Astrocyte (in vitro differentiated cells and primary cell): ENCODE measurements around the gene QRFP. TPM values are rescaled to one million over a fixed set of nuclear protein-coding genes. Genes with fewer than 3 reads are reported as not detected.

ENCODE experiments used
- DNase-seq: peaks from one replicate; pipeline ENCODE4 v3.0.0-alpha.2; 2010; ENCODE audit warnings: low read depth
- FAIRE-seq: peaks from 2 replicates; lab custom pipeline; 2011; peaks lifted over from hg19 to GRCh38; lab: Jason Lieb, UNC
- H2AFZ ChIP-seq: 2 replicates; pipeline ENCODE4 v1.6.0; 2012; ENCODE audit warnings: low read depth, low read length, inconsistent platforms
- H3K27ac ChIP-seq: 2 replicates; pipeline ENCODE4 v1.5.1; 2011; ENCODE audit warnings: low read depth, low read length, inconsistent platforms
- H3K27me3 ChIP-seq: 2 replicates; pipeline ENCODE4 v1.6.0; 2011; ENCODE audit warnings: low read length, inconsistent platforms; ENCODE audit not compliant: insufficient read depth
- H3K36me3 ChIP-seq: 2 replicates; pipeline ENCODE4 v1.5.1; 2011; ENCODE audit warnings: low read length, inconsistent platforms; ENCODE audit not compliant: insufficient read depth
- H3K4me1 ChIP-seq: 2 replicates; pipeline ENCODE4 v1.5.1; 2011; ENCODE audit warnings: low read length, inconsistent platforms; ENCODE audit not compliant: insufficient read depth
- H3K4me2 ChIP-seq: 2 replicates; pipeline ENCODE4 v1.6.0; 2012; ENCODE audit warnings: low read length, inconsistent platforms
- H3K4me3 ChIP-seq: 2 replicates; pipeline ENCODE4 v1.5.1; 2011; ENCODE audit warnings: low read depth, mild to moderate bottlenecking, low read length, inconsistent platforms; ENCODE audit not compliant: insufficient read depth
- H3K79me2 ChIP-seq: 2 replicates; pipeline ENCODE4 v1.6.0; 2012; ENCODE audit warnings: mild to moderate bottlenecking, low read length, inconsistent platforms; ENCODE audit not compliant: insufficient read depth
- H3K9ac ChIP-seq: 2 replicates; pipeline ENCODE4 v1.6.0; 2012; ENCODE audit warnings: mild to moderate bottlenecking, low read length, inconsistent platforms
- H3K9me3 ChIP-seq: 2 replicates; pipeline ENCODE4 v1.5.1; 2012; ENCODE audit warnings: low read depth, mild to moderate bottlenecking, low read length, inconsistent platforms; ENCODE audit not compliant: insufficient read depth
- H4K20me1 ChIP-seq: 2 replicates; pipeline ENCODE4 v1.6.0; 2012; ENCODE audit warnings: low read length, inconsistent platforms; ENCODE audit not compliant: insufficient read depth
- H3K27ac Mint-ChIP-seq: one replicate; pipeline ENCODE4 v1.8.0; 2021; ENCODE audit warnings: mild to moderate bottlenecking, mixed read lengths; ENCODE audit not compliant: unreplicated experiment
- H3K27me3 Mint-ChIP-seq: one replicate; pipeline ENCODE4 v1.8.0; 2021; ENCODE audit warnings: low read depth, mixed read lengths; ENCODE audit not compliant: unreplicated experiment
- H3K36me3 Mint-ChIP-seq: one replicate; pipeline ENCODE4 v1.8.0; 2021; ENCODE audit warnings: low read depth, mixed read lengths; ENCODE audit not compliant: unreplicated experiment
- H3K4me1 Mint-ChIP-seq: one replicate; pipeline ENCODE4 v1.8.0; 2021; ENCODE audit warnings: low read depth, mixed read lengths; ENCODE audit not compliant: unreplicated experiment
- H3K4me3 Mint-ChIP-seq: one replicate; pipeline ENCODE4 v1.8.0; 2021; ENCODE audit warnings: mild to moderate bottlenecking, moderate library complexity, mixed read lengths; ENCODE audit not compliant: unreplicated experiment
- H3K9me3 Mint-ChIP-seq: one replicate; pipeline ENCODE4 v1.8.0; 2021; ENCODE audit warnings: mild to moderate bottlenecking, mixed read lengths; ENCODE audit not compliant: unreplicated experiment
- CTCF ChIP-seq: IDR thresholded peaks from 2 replicates; pipeline ENCODE4 v1.5.1; 2011; ENCODE audit warnings: low read depth, mild to moderate bottlenecking, inconsistent platforms, low read length, moderate library complexity; ENCODE audit not compliant: insufficient read depth
- EZH2 ChIP-seq: IDR thresholded peaks from 2 replicates; pipeline ENCODE4 v1.6.1; 2012; ENCODE audit warnings: mild to moderate bottlenecking, low read length, inconsistent platforms; ENCODE audit not compliant: insufficient read depth
- total RNA-seq: library from RNA; stranded (reverse); gene quantifications from 2 replicates; pipeline ENCODE4 v1.2.1, GENCODE V29; 2021

Gene QRFP
- total RNA-seq, 1 donor from 2014 or later, result not detected

- no peak for TF ChIP-seq CTCF
- no peak for TF ChIP-seq EZH2
- Mint-ChIP-seq H3K36me3 (peaks cover 10% of the 10 kb centered on the region), H3K27me3 (no peaks in the 10 kb centered on the region), H3K4me3 (no peak overlapping the region), H3K27ac (no peak overlapping the region), H3K9me3 (peaks cover 2% of the 10 kb centered on the region), H3K4me1 (peaks cover 66% of the 10 kb centered on the region)
- Histone ChIP-seq H3K36me3 (peaks cover 33% of the 10 kb centered on the region), H3K9me3 (no peaks in the 10 kb centered on the region), H3K4me3 (no peak overlapping the region), H3K27me3 (no peaks in the 10 kb centered on the region), H3K9ac (peak overlapping the region; percentile 86), H4K20me1 (peaks cover 12% of the 10 kb centered on the region), H3K79me2 (peaks cover 81% of the 10 kb centered on the region), H2AFZ (no peak overlapping the region), H3K4me1 (peaks cover 49% of the 10 kb centered on the region), H3K27ac (peak overlapping the region; percentile 98), H3K4me2 (no peak overlapping the region)
- no peak for FAIRE-seq
- no peak for DNase-seq
Measured at GRCh38 chr9:130856474-130856873, 40.1 kb downstream of the QRFP start.

- no peaks in the 10 kb centered on the region for H3K27me3 Mint-ChIP-seq
- peaks cover 34% of the 10 kb centered on the region for H3K4me1 ChIP-seq
- no peak overlapping the region for H3K27ac ChIP-seq
- peaks cover 10% of the 10 kb centered on the region for H3K36me3 Mint-ChIP-seq
- H4K20me1 ChIP-seq, result peaks cover 18% of the 10 kb centered on the region
- H3K36me3 ChIP-seq, result peaks cover 33% of the 10 kb centered on the region
- H2AFZ ChIP-seq, result no peak overlapping the region
- no peaks in the 10 kb centered on the region for H3K27me3 ChIP-seq
- no peak overlapping the region for H3K4me3 ChIP-seq
- no peak overlapping the region for H3K27ac Mint-ChIP-seq
- H3K4me3 Mint-ChIP-seq, result no peak overlapping the region
- H3K79me2 ChIP-seq, result peaks cover 83% of the 10 kb centered on the region
- DNase-seq (no peak), FAIRE-seq (no peak)
- H3K9me3 Mint-ChIP-seq, result peaks cover 2% of the 10 kb centered on the region
- no peak for TF ChIP-seq CTCF
- H3K4me1 Mint-ChIP-seq, result peaks cover 53% of the 10 kb centered on the region
- no peaks in the 10 kb centered on the region for H3K9me3 ChIP-seq
- H3K9ac ChIP-seq, result peak overlapping the region; percentile 0
- H3K4me2 ChIP-seq, result no peak overlapping the region
Measured at GRCh38 chr9:130854835-130855234, 41.8 kb downstream of the QRFP start.

- Histone ChIP-seq H3K4me1 (peaks cover 26% of the 10 kb centered on the region), H3K27me3 (no peaks in the 10 kb centered on the region), H4K20me1 (peaks cover 18% of the 10 kb centered on the region), H3K4me3 (no peak overlapping the region), H3K9me3 (no peaks in the 10 kb centered on the region), H3K9ac (peak overlapping the region; percentile 3), H3K4me2 (no peak overlapping the region), H3K79me2 (peaks cover 83% of the 10 kb centered on the region), H3K36me3 (peaks cover 33% of the 10 kb centered on the region), H3K27ac (peak overlapping the region; percentile 27), H2AFZ (no peak overlapping the region)
- Mint-ChIP-seq H3K4me1 (peaks cover 51% of the 10 kb centered on the region), H3K27me3 (no peaks in the 10 kb centered on the region), H3K9me3 (peaks cover 2% of the 10 kb centered on the region), H3K36me3 (peaks cover 10% of the 10 kb centered on the region), H3K4me3 (no peak overlapping the region), H3K27ac (peak overlapping the region; percentile 62)
- FAIRE-seq (no peak), DNase-seq (peak; percentile 56)
- TF ChIP-seq EZH2, result no peak
- no peak for TF ChIP-seq CTCF
Measured at GRCh38 chr9:130854092-130854491, 42.5 kb downstream of the QRFP start.
